ENCODE results near the gene CREB3L2. TPM values are rescaled to one million over a fixed set of nuclear protein-coding genes. Genes with fewer than 3 reads are reported as not detected.

CREB3L2 gene
- total RNA-seq, 4 donors from 2014 or later = 33.1 to 59.1 (median 43.3) TPM

DNA sequence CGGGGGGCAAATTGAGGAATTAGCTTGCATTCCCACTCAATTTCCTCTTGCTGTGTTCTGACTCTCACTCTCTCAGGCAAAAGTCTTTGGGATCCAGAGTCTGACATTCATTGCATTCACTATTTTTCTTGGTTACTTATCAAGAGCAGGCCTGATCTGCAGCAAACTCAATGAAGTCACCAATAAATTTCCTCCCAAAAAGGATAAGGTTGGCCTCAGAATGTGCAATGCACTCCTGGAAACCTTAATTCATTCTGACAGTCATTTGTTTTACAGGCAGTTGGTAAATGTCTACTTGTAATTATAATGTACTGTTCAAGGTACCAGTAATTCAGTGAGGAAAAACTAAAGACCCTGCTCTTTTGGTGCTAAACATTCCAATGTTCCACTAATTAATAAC, 148.8 kb downstream of the CREB3L2 start:
- WGBS, 2 donors (ENCODE audit: low coverage in 1 of 2) = 100% methylated on average over 1 of the region's 1 CpG; no CpG with 5 or more reads in 1 of the 2 donors
- H3K27ac ChIP-seq = no peak overlapping the region
- no peak overlapping the region for H3K4me3 ChIP-seq
- ATAC-seq = no peak
- peaks cover 0 to 6% of the 10 kb centered on the region in 2 donors for H3K36me3 ChIP-seq
- H3K27me3 ChIP-seq = no peaks in the 10 kb centered on the region
- TF ChIP-seq, protein P1, sequence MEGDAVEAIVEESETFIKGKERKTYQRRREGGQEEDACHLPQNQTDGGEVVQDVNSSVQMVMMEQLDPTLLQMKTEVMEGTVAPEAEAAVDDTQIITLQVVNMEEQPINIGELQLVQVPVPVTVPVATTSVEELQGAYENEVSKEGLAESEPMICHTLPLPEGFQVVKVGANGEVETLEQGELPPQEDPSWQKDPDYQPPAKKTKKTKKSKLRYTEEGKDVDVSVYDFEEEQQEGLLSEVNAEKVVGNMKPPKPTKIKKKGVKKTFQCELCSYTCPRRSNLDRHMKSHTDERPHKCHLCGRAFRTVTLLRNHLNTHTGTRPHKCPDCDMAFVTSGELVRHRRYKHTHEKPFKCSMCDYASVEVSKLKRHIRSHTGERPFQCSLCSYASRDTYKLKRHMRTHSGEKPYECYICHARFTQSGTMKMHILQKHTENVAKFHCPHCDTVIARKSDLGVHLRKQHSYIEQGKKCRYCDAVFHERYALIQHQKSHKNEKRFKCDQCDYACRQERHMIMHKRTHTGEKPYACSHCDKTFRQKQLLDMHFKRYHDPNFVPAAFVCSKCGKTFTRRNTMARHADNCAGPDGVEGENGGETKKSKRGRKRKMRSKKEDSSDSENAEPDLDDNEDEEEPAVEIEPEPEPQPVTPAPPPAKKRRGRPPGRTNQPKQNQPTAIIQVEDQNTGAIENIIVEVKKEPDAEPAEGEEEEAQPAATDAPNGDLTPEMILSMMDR (IDR thresholded peaks at IDR 0.05) = no peak
- no peak for TF ChIP-seq POLR2A (IDR thresholded peaks at IDR 0.05)
- no peaks in the 10 kb centered on the region for H3K9me3 ChIP-seq
- no peaks in the 10 kb centered on the region for H3K4me1 ChIP-seq

DNA sequence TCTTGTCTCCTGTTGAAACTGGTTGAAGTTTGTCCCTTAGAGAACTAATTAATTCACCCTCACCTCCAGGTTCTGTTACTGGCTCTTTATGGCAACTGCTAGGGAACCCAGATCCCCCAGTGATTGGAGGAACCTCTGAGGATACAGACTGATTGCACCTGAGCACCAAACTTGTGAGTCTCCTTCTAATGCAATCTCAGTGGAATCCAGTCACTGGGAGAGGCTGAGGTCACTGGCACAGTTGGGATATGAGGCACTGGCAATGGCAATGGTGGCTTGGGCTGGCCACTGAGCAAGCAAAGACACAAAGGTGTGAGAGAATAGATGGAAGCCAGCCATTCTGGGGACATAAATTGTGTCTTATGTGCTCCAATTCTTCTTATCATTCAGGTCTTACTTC, 149.8 kb downstream of the CREB3L2 start:
- Histone ChIP-seq H3K9me3 (no peaks in the 10 kb centered on the region), H3K36me3 (peaks cover 0 to 6% of the 10 kb centered on the region in 2 donors), H3K4me1 (peaks cover 0 to 4% (median 4%) of the 10 kb centered on the region in 3 donors), H3K27me3 (peaks cover 4% of the 10 kb centered on the region), H3K4me3 (no peak overlapping the region), H3K27ac (no peak overlapping the region)
- TF ChIP-seq POLR2A (IDR thresholded peaks at IDR 0.05) = no peak
- no peak for TF ChIP-seq POLR2AphosphoS5 (IDR thresholded peaks at IDR 0.05)
- no peak for TF ChIP-seq EP300 (IDR thresholded peaks at IDR 0.05)
- TF ChIP-seq, protein P1 (IDR thresholded peaks at IDR 0.05) = no peak
- no peak for ATAC-seq

DNA sequence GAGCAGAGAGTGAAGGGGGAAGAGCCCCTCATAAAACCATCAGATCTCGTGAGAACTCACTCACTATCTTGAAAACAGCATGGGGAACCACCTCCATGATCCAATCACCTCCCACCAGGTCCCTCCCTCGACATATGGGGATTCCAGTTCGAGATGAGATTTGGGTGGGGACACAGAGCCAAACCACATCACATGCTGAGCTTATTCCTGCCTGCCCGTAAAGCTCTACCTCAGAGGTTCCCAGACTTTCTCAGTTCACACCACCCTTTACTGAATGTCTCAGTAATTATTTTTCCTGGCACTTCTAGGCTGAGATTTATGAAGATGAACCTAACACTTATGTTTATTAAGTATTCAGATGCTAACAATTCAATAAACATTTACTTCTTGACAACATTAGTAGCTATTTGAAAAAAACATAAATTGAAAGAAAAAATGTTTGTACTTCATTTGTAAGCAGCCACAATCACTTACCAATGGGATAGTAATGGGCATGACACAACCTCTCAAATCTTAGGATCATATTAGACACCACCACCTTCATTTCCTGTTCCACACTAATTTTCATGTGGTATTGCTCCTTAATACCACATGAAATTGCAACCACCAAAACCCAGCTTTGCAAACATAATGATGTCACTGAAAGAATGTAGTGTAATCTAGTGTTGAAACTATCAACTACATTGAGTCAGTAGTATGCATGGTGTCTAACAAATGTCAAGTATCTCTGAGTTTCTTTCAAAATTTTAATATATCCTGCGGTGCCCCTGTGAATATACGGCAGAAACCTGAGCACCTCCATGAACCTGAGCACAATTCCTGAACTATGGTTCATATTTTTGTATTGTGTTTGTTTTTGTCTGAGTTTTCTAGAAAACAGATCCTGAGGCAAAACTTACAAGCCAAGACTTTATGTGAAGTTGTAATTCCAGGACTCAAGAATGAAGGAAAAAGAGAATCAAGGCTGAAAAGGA, 150.6 kb downstream of the CREB3L2 start:
- peaks cover 0 to 6% of the 10 kb centered on the region in 2 donors for H3K36me3 ChIP-seq
- H3K27ac ChIP-seq = no peak overlapping the region
- H3K4me1 ChIP-seq = peaks cover 0 to 11% (median 7%) of the 10 kb centered on the region in 3 donors
- WGBS, 2 donors (ENCODE audit: low coverage in 1 of 2) = 82 to 93% methylated on average over 4 to 6 of the region's 6 CpGs
- no peak for ATAC-seq
- peaks cover 11% of the 10 kb centered on the region for H3K27me3 ChIP-seq
- H3K4me3 ChIP-seq = no peak overlapping the region
- no peaks in the 10 kb centered on the region for H3K9me3 ChIP-seq
- TF ChIP-seq, protein P1 (IDR thresholded peaks at IDR 0.05) = no peak
- no peak for TF ChIP-seq POLR2A (IDR thresholded peaks at IDR 0.05)
- TF ChIP-seq EP300 (IDR thresholded peaks at IDR 0.05) = no peak
- TF ChIP-seq POLR2AphosphoS5 (IDR thresholded peaks at IDR 0.05) = no peak

DNA sequence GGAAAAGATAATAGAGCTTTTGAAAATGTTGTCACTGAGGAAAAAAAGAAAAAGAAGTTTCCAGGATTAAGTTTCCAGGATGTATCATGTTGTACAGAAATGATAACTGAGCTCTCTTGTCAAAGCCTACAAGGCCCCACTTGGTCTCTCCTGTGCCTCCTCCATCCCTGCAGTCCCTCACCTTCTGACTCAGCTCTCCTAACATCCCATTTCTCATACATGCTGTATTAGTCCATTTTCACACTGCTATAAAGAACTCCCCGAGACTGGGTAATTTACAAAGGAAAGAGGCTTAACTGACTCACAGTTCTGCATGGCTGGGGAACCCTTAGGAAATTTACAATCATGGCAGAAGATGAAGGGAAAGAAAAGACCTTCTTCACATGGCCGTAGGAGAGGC, 151.3 kb downstream of the CREB3L2 start:
- Histone ChIP-seq H3K9me3 (no peaks in the 10 kb centered on the region), H3K27me3 (peaks cover 18% of the 10 kb centered on the region), H3K36me3 (peaks cover 0 to 6% of the 10 kb centered on the region in 2 donors), H3K4me3 (no peak overlapping the region), H3K4me1 (peaks cover 0 to 17% (median 7%) of the 10 kb centered on the region in 3 donors), H3K27ac (no peak overlapping the region)
- ATAC-seq = no peak
- 70% methylated on average over 1 of the region's 2 CpGs; no CpG with 5 or more reads in 1 of the 2 donors for WGBS, 2 donors (ENCODE audit: low coverage in 1 of 2)
- TF ChIP-seq POLR2A (IDR thresholded peaks at IDR 0.05) (no peak), EP300 (IDR thresholded peaks at IDR 0.05) (no peak), POLR2AphosphoS5 (IDR thresholded peaks at IDR 0.05) (no peak)
- TF ChIP-seq, protein P1 (IDR thresholded peaks at IDR 0.05) = no peak

DNA sequence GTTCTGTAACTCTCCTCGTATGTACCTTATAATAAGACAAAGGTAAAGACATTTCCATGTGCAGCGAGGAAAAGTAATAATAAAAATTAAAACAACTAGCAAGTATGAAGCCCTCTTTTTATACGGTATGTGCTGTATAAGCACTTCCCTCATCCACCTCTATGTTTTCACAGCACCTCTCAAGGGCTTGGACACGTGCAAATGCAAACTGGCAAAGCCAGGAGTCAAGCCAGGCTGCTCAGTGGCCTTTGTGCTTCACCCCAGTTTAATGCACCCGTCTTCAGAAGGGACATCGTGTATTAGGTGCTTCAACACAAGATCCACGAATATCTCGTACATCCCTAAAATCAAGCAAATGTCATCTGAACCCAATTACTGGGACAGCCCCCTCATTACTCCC, 153.8 kb downstream of the CREB3L2 start:
- Histone ChIP-seq H3K4me3 (no peak overlapping the region), H3K36me3 (peaks cover 0 to 6% of the 10 kb centered on the region in 2 donors), H3K4me1 (peaks cover 0 to 17% (median 7%) of the 10 kb centered on the region in 3 donors), H3K9me3 (no peaks in the 10 kb centered on the region), H3K27me3 (peaks cover 42% of the 10 kb centered on the region), H3K27ac (no peak overlapping the region)
- no peak for ATAC-seq
- WGBS, 2 donors (ENCODE audit: low coverage in 1 of 2) = 85 to 91% methylated on average over 7 to 8 of the region's 8 CpGs
- TF ChIP-seq EP300 (IDR thresholded peaks at IDR 0.05) (no peak), POLR2AphosphoS5 (IDR thresholded peaks at IDR 0.05) (no peak), POLR2A (IDR thresholded peaks at IDR 0.05) (no peak)
- TF ChIP-seq, protein P1 (IDR thresholded peaks at IDR 0.05) = no peak
